Stimulated activated CD8-positive, alpha-beta memory T cell treated with anti-CD3 and anti-CD28 coated beads, Interleukin-7, amount 100 ng/mL, for 1 hour (primary cell): ENCODE data around the gene SLC45A2.

Source experiments
- DNase-seq, 2 donors: peaks; one replicate each; pipeline ENCODE4 v3.0.0-alpha.2; 2020; ENCODE audit warnings: low read depth in 2 of 2

Gene SLC45A2

DNA sequence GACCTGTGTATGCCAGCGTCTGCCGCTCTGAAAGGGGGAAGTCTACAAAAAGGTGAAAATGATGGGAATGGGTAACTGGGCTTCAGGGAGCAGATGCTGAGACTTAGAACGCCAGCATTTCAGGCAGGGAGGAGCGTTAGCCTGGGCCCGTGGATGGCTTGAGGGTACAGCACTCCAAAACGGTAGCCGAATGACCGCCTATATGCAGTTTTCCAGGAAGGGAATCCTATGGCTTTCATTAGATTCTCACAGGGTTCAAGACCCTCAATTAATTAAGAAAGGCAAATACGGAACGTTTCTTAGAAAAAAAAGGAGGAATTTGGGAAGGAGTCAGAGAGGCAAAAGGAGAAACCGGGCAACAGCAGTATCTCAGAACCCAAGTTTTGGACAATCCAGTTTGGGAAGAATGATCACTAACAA is 22.7 kb upstream of the SLC45A2 start:
- DNase-seq, result no peak

DNA sequence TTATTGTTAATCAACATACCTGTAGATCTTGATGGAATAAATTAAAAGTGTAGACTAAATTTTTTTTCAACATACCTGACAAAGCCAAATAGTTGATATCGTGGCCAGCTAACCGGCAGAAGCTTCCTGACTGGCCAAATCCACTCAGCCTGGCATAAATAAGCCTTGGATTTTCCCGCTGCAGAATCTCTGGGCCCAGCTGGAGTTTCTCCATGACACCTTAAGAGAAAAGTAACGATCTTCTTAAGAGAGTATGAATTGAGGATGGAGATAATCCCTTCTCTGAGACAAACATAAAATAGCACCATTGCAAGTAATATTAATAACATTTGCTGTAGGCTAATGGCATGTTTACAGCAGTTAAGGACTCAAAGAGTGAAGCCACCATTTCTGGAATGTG is 21.2 kb upstream of the SLC45A2 start:
- no peak for DNase-seq

DNA sequence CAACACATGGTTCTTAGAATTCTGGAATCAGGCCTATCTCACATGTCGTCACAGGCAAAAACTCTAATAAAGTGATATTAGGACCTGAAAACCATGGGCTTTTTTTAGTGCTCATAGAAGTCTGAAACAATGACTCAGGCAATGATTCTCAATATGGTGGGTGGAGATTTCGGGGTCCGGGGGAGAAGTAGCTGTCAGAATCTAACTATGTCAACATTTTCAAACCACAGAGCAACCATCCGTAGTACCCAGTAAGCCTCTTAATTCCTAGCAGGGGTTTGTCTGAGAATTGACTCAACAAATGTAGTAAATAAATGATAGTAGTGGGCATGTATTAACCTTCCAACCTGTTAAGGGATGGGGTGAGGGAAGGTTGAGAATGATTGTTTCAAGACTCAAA is 20.7 kb upstream of the SLC45A2 start:
- DNase-seq, result no peak

DNA sequence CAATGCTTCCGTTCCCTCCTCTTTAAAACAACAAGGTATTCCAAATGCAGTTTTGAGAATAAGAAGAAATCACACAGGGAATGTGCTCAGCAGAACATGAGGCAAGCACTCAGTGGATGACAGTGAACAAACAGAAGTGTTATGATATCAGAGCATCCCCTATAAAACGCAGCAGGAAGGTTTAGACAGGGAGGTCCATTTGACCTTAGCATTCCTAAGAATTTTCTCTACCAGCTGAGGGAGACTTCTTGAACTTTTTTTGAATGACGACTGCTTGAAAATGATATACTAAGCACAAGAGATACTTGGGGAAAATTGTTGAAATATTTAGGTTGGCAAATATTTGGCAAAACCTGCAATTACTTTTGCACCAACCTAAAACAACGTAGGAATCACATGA is 19.4 kb upstream of the SLC45A2 start:
- DNase-seq, result no peak

DNA sequence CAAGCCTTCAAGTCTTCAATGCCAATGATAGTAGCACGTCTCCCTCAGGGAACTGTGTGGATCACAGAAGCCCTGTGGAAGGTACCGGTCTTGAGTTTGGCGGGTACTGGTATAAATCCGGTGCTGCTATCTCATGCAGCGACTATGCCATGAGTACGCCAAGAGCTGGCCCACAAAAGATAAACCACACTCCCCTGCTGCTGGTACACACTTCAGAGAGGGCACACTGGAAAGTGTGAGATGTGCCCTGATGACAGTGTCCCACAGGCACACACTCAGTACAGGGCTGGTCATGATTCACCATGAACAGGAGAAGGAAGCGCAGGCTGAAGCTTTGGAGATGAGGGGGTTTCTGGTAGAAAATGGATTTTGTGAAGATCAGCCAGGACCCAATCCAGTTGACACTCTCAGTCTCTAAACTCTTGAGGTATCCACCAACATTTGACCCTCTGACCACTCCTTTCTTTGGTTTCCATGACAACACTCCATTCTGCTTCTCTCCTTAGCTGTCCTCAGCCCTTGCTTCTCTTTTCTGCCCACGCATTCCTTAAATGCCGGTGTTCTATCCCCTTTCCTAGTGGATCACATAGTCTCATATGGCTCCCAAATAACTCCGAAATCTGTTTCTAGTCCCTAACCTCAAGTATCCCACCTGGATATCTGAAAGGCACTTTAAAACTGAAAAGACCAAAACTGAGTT is 18.3 kb upstream of the SLC45A2 start:
- no peak for DNase-seq

DNA sequence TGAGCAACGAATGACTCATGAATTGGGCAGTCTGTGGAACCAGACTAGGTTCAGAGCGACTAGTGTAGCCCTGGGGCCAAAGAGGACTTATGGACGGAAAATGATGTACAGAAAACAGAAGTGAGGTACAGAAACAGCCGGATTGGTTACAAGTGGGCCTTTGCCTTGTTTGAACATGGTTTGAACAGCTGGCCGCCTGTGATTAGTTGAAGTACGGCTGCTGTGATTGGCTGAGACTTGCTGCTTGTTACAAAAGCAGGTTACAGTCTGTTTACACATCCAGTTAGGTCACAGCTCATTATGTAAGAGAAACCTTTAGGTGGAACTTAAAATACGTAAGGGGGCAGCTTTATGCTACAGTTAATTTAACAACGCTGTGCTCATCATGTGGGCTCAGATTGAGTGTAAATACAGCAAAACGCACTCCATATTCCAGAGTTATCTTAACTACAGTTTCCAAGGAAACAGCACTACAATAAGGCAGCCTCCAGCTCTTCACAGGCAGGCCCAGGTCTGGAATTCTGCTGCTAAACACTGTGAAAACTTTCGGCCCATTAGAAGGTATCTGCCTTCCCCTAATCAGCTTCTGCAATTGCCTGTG is 16.8 kb upstream of the SLC45A2 start:
- no peak for DNase-seq

DNA sequence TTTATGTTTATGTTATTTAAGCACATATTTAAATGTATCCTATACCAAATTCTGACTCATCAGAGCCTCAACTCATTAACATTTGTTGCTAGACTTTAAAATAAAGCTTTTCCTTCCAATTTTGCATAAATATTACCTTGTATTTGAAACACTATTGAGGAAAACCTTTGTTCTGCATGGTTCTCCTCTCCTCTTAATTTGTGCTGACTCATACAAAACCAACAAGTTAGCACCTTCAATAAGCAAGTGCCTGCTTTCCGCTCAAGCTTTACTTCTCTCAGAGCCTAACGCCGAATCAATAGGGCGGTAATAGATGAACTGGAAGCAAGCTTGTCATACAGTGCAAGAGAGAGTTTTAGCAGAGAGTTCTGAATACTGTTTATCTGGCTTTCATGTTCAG is 15.5 kb upstream of the SLC45A2 start:
- DNase-seq, result no peak

DNA sequence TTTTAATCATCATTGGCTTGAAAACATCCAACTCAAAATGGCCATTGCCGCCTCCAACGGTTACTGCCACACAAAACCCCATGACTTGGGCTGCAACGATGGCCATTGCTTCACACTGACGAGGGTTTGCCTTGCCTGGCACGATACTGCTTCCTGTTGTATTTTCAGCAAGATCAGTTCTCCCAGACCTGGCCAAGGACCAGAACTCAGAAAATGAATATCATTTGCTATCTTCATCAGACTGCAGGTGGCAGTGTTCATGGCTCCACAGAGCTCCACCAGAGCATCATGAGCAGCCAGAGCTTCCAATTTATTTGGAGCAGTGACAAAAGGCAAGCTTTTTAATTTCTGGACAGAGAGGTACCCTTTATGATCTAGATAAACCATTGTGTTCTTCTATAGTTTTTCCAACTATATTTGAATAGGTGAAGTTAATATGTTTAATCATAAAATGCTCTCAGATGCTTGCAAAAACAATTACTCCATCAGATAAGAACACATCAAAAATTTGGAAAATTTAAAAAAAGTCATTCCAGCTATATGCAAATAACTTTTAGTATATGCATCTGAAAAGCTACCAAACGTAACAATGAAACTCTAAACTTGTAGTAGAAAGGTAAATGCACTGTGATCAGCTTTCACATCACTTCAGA is 13.0 kb upstream of the SLC45A2 start:
- no peak for DNase-seq

DNA sequence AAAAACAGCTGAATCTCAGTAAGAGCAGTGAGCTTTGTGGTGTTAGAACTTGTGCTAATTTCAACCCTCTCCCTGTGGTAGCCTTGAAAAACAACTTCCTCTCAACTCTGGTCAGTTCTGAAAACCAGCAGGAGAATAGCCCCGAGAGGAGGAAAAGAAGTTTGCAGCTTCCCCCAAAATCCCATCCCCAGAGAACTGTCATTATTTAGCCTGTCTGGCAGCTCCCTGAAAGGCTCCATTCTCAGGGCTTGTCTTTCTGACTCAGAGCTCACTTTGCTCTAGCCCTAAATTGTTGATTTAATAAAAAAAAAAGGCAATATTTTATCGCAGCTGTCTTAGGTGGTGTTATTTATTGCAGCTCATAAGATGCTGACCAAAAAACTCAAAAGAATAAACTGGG is 11.4 kb upstream of the SLC45A2 start:
- no peak for DNase-seq

DNA sequence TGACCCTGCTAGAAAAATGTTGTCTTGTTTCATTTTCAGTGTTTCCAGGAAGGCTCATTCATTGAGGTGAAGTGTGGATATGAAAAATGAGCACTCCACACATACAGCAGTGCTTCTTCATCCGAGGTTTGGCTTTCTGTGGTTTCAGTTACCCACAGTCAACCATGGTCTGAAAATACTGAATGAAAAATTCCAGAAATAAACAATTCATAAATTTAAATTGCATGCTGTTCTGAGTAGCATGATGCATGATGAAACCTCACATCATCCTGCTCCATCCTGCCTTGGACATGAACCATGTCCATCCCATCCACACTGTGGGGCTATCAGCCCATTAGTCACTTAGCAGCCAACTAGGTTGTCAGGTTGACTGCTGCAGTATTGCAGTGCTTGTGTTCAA is 10.4 kb upstream of the SLC45A2 start:
- DNase-seq, result no peak

DNA sequence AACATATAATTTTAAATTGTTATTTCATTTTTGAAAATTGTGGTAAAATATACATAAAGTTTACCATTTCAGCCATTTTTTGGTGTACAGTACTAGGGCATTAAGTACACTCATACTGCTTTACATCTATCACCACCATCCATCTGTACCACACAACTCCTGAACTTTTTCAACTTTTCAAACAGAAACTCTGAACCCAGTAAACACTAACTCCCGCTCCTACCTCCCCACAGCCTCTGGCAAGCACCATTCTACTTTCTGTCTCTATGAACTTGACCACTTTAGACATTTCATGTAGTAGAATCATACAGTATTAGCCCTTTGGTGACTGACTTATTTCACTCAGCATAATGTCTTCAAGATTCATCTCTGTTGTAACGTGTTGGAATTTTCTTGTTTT is 8.4 kb upstream of the SLC45A2 start:
- no peak for DNase-seq

DNA sequence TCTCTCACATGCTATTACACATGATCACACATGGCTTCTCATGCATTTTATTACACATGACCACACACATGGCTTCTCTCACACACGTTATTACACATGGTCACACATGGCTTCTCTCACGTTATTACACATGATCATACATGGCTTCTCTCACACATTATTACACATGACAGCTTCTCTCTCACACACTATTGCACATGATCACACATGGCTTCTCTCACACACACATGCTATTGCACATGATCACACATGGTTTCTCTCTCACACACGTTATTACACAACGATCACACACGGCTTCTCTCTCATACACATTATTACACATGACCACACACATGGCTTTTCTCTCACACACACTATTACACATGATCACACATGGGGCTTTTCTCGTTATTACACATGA is 954 bp upstream of the SLC45A2 start:
- no peak for DNase-seq

DNA sequence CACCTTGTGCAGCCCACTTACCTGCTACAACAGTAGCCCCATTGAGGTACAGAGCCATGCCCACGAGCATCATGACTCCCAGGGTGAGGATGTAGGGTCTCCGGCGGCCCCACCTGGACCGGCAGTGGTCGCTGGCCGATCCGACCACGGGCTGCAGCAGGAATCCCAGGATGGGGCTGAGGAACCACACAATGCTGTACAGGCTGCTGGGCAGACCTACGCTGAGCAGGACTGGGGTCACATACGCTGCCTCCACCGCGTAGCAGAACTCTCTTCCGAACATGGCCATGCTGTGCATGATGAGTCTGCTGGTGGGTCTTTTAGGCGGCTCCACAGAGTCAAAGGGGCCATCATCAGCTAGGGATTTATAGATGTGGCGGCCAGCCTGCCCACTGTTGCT is 315 bp downstream of the SLC45A2 start:
- no peak for DNase-seq

DNA sequence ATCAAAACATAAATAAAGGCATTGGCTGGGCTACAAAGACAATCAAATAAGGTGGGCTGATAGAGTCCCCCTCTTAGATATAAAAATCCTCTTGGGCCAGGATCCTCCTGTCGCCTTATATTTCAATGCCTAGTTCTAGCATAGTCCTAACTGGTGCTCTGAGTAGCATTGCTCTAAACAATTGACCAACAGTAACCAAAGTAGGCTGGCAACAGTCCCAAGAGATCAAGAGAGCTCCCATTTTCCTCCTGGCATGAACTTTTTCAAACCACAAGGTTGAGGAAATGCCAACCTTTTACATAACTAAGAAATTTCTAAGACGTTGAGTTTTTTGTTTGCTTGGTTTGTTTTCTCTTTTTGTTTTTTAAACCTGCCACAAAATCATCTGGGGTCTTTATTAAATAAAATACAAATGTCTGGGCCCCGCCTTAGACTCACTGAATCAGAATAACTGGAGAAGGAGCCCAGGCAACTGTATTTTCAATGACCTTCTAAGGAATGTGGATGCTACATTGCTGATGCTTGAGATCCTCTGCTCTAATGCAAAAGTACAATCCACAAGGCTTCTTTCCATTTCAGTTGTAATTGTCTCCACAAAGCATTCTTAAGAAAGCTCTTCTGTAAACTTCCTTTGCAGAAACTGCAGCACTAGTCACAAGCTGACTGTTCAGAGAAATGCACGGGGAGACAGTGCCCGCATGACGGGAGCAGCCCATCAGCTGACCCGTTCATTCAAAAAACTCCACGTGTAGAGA is 2.9 kb downstream of the SLC45A2 start:
- no peak for DNase-seq

DNA sequence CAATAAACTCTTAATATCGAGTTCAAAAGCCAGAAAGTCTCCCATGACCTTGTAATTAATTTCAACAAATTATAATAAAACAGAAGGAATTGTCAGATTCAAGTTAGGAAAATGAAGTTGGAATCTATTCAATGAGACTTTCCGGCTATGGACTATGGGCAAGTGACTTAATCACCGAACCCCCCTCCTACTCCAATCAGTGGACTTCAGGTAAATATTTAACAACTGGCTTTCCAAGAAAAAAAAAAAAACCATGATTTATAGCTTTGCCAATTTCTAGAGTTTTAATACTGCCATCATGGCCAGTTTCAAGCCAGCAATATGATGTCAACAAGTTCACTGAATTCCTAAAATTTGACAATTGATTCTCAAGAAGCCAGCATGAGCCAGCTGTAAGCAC is 4.5 kb downstream of the SLC45A2 start:
- DNase-seq, result no peak

DNA sequence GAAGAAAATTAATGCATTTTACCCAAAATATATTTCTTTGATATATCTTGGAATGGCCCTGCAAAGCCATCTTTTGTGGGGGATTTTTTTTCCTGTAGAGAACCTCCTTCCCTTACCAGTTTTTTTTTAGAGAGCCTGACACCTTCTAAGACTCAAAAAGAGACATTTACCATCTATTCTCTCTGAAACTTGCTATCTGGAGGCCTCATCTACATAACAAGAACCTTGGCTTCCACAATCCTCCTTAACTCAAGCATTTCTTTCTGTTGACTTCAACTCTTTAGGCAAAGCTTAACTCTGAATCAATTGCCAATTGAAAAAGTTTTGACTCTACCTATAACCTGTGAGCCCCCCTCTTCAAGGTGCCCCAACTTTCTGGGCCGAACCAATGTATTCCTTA is 6.2 kb downstream of the SLC45A2 start:
- DNase-seq, result no peak

DNA sequence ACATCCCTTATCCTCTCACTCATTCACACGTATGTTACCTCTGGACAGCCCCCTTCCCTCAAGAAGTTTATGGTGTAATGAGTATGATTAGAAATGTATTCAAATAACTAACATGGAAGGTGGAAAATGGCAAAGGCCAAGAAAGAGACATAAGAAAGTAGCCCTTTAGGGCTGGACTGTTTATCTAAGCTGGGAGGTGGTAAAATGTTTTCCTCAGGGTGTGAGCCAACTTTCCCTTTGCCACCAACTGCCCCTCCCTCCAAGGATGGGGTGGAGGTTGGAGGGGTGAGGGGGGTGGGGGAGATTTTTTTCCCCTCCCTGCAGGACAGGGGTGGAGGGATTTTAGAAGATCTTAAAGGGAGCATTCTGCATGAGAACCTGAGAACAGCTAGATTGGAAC is 8.2 kb downstream of the SLC45A2 start:
- DNase-seq, result no peak

DNA sequence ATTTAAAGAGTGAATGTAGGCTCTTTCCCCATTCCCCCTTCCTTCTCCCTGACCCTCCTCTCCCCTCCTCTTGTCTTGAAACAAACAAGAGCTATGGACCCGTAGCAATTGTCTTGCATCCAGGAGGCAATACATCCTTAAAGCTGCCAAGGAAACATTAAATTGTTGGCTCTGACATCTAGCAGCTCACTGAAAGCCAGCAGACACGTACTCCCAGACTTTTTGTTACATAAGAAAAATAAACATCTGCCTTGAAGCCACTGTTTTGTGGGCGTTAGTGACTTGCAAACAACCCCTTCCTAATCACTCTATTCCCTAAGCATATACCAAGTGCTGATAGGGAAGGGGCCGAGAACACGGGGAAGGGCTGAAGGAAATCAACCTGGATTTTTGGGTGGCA is 8.6 kb downstream of the SLC45A2 start:
- DNase-seq, result no peak

DNA sequence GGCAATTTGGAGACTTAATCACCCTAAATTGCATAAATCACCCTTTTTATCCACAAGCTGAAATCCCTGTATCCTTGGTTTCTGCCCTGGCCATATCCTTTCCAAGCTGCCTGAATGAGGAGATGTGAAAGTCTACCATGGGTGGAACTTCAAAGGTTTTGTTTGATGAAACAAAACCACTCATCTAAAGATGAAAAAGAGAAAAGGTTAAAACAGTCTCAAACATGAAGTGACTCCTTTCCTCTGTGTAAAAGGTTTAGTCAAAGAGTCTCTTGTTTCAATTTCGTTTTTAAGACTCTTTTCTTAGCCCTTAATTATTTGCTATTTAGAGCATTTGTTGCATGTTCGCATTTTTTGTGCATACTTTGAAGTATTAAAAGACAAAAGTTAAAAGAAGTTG is 11.2 kb downstream of the SLC45A2 start:
- DNase-seq, result no peak

DNA sequence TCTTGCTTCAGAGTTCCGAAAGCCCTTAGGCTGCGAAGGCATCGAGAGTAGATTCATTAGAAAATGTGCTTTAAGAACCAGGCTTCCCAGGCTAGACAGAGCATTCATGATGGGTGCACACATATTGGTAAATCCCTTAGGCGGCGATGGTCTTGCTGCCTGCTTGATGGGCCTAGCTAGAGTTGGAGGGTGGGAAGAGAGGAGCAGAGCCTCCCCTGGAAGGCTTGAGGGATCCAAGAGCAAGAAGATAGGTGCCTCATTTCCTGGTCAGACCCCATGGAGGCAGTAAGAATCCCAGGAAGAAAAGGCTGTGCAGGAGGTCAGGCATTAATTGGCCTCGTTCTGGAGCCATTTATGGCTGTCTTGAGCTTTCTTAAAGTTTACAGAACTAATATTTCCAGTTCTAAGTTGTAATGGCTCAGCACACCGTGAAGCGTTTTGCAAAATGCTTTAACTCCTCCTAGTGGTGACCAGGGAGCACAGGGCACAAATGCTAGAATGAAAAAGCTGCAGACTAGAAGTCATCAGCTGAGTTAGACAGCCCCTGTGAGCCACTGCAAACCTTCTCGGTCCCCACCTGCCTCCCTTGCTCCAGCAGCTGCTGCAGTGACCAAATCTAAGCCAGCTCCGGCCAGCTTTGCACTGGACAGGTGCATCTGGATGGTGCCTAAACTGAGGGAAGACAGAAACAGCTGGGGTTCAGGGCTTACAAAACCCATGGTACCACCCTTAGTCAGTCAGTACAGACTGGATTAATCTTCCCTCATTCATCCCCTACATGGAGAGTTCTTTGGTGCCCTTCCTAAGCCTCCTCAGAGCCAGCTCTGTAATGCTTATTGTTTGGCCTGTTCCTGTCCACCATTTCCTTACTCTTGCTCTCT is 14.7 kb downstream of the SLC45A2 start:
- no peak for DNase-seq

DNA sequence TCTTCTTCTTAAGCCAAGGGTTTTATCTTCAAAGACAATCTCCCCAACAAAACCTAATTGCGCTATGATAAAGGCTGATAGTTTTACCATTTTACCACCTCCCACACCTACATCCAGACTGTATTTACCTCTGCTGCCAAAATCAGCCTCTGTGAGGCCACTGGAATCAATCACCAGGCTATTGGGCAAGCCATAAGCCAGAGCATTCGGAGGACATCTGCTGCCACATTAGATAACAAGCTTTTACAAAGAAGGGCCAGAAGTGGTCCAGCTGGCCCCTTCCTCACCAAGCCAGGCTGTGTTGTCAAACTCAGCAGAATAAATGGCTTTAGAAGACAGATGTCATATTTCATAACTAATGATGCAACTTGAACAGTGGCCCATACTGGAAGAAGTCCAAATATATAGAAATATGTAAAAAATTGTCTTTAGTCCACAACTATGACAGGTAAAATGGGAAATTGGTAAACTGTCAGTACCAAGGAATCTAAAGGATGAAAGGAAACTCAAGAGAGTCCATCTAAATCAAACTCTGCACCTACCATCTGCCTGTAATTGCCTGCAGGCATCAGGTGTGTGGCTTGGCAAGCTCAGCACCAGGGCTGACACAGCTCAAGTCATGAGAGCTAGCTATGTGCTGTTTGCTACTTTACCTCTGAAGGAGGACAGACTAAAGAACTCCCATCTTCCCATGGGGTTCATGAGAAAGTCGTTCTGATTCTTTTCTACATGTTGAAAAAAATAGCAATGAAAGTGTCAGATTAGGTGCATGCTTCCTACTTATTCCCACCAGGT is 16.1 kb downstream of the SLC45A2 start:
- DNase-seq, result no peak
